Esophagus squamous epithelium (tissue), 4 donors: ENCODE data around the gene PTPRN.

ENCODE experiments used
- CTCF ChIP-seq, 6 experiments: fragments of 450-650 bp in 4 of 6; fragments of 200-600 bp in 2 of 6; sonication (generic) in 2 of 6; IDR thresholded peaks; one replicate each; pipeline ENCODE4 v1.5.1; 2016 to 2019; ENCODE audit warnings: antibody characterized with exemption in 6 of 6, mild to moderate bottlenecking in 4 of 6, moderate library complexity in 4 of 6
- POLR2A ChIP-seq, 4 donors: fragments of 450-650 bp; IDR thresholded peaks; one replicate each; pipeline ENCODE4 v1.6.1; 2017; ENCODE audit warnings: antibody characterized with exemption in 4 of 4, mild to moderate bottlenecking in 4 of 4, moderate library complexity in 3 of 4

- TF ChIP-seq CTCF (IDR thresholded peaks at IDR 0.05) = no peak
- peak in 2 of 4 donors; percentile 34 to 42 for TF ChIP-seq POLR2A (IDR thresholded peaks at IDR 0.05)
Measured at GRCh38 chr2:219247678-219248642, 61.2 kb downstream of the PTPRN start.
